Calu3 (cell line): ENCODE results near the gene XBP1. TPM values are rescaled to one million over a fixed set of nuclear protein-coding genes. Genes with fewer than 3 reads are reported as not detected.

Experiments used
- BruUV-seq: library from RNA; stranded (reverse); fragments of 400-500 nt; replicated peaks from 2 replicates; lab custom pipeline; 2021; lab: Mats Ljungman, UMichigan
- CTCF ChIA-PET: fragments of 300-600 bp; sonication (Branson Sonifier 250); formaldehyde crosslinking; loops from one replicate; lab custom pipeline; 2022; ENCODE audit warnings: antibody characterized with exemption; lab: Charles Lee
- DNase-seq: peaks from one replicate; pipeline ENCODE4 v3.0.0; 2022
- H3K27ac Mint-ChIP-seq: one replicate; pipeline ENCODE4 v1.8.0; 2022; ENCODE audit warnings: mixed read lengths; ENCODE audit not compliant: unreplicated experiment
- H3K27me3 Mint-ChIP-seq: one replicate; pipeline ENCODE4 v1.8.0; 2022; ENCODE audit warnings: mixed read lengths; ENCODE audit not compliant: unreplicated experiment
- H3K36me3 Mint-ChIP-seq: one replicate; pipeline ENCODE4 v1.8.0; 2022; ENCODE audit warnings: mild to moderate bottlenecking, moderate library complexity, mixed read lengths; ENCODE audit not compliant: insufficient read depth, unreplicated experiment
- H3K4me1 Mint-ChIP-seq: one replicate; pipeline ENCODE4 v1.8.0; 2022; ENCODE audit warnings: mild to moderate bottlenecking, low read depth, mixed read lengths; ENCODE audit not compliant: unreplicated experiment
- H3K4me3 Mint-ChIP-seq: one replicate; pipeline ENCODE4 v1.8.0; 2022; ENCODE audit warnings: mild to moderate bottlenecking, low read depth, moderate library complexity, mixed read lengths; ENCODE audit not compliant: unreplicated experiment
- H3K9me3 Mint-ChIP-seq: one replicate; pipeline ENCODE4 v1.8.0; 2022; ENCODE audit warnings: low read depth, mixed read lengths; ENCODE audit not compliant: unreplicated experiment
- CTCF ChIP-seq: fragments of 200-600 bp; IDR thresholded peaks from one replicate; pipeline ENCODE4 v1.8.0; 2022; ENCODE audit warnings: antibody characterized with exemption; ENCODE audit not compliant: unreplicated experiment
- intact Hi-C: fragments of 100-400 bp; cut with micrococcal nuclease; formaldehyde crosslinking; loops from one replicate; pipeline ENCODE4 v1.10.0; 2022; ENCODE audit not compliant: unreplicated experiment
- total RNA-seq: library from RNA; stranded (reverse); gene quantifications from 2 replicates; pipeline ENCODE4 v1.2.3, GENCODE V29; 2022

Gene XBP1
- total RNA-seq, 1 experiment from 2014 or later, result 179 TPM

- intact Hi-C loops, result no loop called here
- no peaks in the 10 kb centered on the region for H3K9me3 Mint-ChIP-seq
- H3K36me3 Mint-ChIP-seq, result peaks cover 12% of the 10 kb centered on the region
- H3K4me1 Mint-ChIP-seq, result peaks cover 9% of the 10 kb centered on the region
- H3K27ac Mint-ChIP-seq, result no peak overlapping the region
- DNase-seq, result no peak
- no peak overlapping the region for H3K4me3 Mint-ChIP-seq
- CTCF ChIA-PET, result no interaction called here
- TF ChIP-seq CTCF, result no peak
- H3K27me3 Mint-ChIP-seq, result no peaks in the 10 kb centered on the region
- BruUV-seq, result no TSS peak
Observed at GRCh38 chr22:28833276-28833923, 33.0 kb upstream of the XBP1 start.

DNA sequence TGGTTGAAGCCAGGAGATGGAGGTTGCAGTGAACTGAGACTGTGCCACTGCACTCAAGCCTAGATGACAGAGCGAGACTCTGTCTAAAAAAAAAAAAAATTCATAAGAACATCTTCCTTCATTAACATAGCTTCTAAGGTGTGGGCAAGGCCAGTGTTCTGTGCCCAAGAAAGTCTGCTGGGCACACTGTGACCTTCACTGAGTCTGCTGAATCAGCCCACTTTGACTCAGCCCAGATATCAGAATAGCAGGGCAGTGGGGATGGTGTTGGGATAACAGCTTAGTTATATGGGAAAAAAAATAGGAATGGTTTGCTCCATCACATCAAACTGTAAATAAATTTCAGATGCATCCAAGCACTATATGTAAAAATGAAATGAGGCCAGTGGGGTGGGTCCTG is 32.4 kb upstream of the XBP1 start:
- no peak overlapping the region for H3K27ac Mint-ChIP-seq
- no peak for DNase-seq
- no peaks in the 10 kb centered on the region for H3K27me3 Mint-ChIP-seq
- no TSS peak for BruUV-seq
- no peak overlapping the region for H3K4me3 Mint-ChIP-seq
- TF ChIP-seq CTCF, result no peak
- intact Hi-C loops, result no loop called here
- CTCF ChIA-PET, result no interaction called here
- H3K9me3 Mint-ChIP-seq, result no peaks in the 10 kb centered on the region
- H3K4me1 Mint-ChIP-seq, result peaks cover 9% of the 10 kb centered on the region
- peaks cover 12% of the 10 kb centered on the region for H3K36me3 Mint-ChIP-seq

DNA sequence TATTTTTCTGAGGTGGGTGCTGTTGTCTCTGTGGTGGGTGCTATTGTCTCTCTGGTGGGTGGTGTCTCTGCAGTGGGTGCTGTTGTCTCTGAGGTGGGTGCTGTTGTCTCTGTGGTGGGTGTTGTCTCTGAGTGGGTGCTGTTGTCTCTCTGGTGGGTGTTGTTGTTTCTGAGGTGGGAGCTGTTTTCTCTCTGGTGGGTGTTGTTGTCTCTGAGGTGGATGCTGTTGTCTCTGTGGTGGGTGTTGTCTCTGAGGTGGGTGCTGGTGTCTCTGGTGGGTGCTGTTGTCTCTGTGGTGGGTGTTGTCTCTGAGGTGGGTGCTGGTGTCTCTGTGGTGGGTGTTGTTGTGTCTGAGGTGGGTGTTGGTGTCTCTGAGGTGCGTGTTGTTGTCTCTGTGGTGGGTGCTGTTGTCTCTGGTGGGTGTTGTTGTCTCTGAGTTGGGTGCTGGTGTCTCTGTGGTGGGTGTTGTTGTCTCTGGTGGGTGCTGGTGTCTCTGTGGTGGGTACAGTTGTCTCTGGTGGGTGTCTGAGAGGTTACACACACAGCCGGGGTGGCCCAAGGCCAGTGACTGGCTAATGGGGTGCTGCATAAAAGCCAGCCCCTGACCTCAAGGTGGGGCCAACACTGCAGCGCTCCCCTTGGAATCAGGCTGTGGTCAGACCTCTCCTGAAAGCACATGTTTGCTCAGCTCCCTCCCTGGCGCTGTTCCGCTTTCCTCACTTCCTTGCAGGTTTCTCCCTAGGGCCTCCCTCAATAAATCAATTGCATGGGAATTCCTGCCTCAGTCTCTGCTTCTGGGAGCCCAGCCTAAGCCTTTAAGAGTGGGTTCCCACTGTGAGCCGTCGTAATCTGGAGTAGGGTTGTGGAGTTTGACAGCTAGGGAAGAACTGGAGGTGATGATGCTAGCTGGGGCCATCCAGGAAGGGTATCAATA is 31.0 kb upstream of the XBP1 start:
- CTCF ChIA-PET, result interaction anchor here (0.6 to 1.1 kb wide), 2 partner anchors 209 to 230 kb away, joined by 3 read pairs; no protein-coding TSS in a partner anchor
- peak overlapping the region; percentile 27 for H3K27ac Mint-ChIP-seq
- BruUV-seq, result no TSS peak

DNA sequence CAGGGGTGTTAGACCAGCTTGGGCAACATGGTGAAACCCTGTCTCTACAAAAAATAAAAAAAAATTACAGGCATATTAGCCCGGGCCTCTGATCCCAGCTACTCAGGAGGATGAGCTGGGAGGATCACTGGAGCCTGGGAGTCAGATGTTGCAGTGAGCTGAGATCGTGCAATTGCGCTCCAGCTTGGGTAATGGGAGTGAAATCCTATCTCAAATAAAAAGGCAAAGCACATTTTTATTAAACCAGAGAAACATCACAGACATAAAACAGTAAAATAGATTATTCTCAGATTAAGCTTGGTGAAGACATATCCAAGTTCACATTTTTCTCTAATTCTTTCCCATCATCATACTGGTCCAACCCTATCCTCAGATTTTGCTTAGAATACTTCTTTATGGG is 30.1 kb upstream of the XBP1 start:
- CTCF ChIA-PET, result interaction anchor here (0.6 to 1.5 kb wide), 3 partner anchors 11 to 221 kb away, joined by 3 to 7 read pairs (median 3); partner anchors contain the start of gene XBP1
- H3K9me3 Mint-ChIP-seq, result no peaks in the 10 kb centered on the region
- TF ChIP-seq CTCF, result no peak
- H3K27ac Mint-ChIP-seq, result no peak overlapping the region
- no peaks in the 10 kb centered on the region for H3K27me3 Mint-ChIP-seq
- intact Hi-C loops, result no loop called here
- DNase-seq, result no peak
- H3K4me1 Mint-ChIP-seq, result peaks cover 9% of the 10 kb centered on the region
- peaks cover 8% of the 10 kb centered on the region for H3K36me3 Mint-ChIP-seq
- H3K4me3 Mint-ChIP-seq, result no peak overlapping the region
- BruUV-seq, result no TSS peak

More for the DNA sequence above, 31.0 kb upstream of the XBP1 start:
- Mint-ChIP-seq H3K4me1 (peaks cover 9% of the 10 kb centered on the region), H3K36me3 (peaks cover 8% of the 10 kb centered on the region), H3K4me3 (no peak overlapping the region), H3K9me3 (no peaks in the 10 kb centered on the region), H3K27me3 (no peaks in the 10 kb centered on the region)
- TF ChIP-seq CTCF, result no peak
- no peak for DNase-seq
- intact Hi-C loops, result no loop called here
